LNCaP clone FGC (cell line): ENCODE measurements around the gene DLG1.

Experiments
- DNase-seq: peaks from one replicate; pipeline ENCODE4 v3.0.0-alpha.2; 2011; ENCODE audit warnings: low read depth
- H3K4me3 ChIP-seq: 2 replicates; pipeline ENCODE4 v1.5.1; 2011; ENCODE audit warnings: mild to moderate bottlenecking, low read depth, low read length, control low read depth
- CTCF ChIP-seq: IDR thresholded peaks from 2 replicates; pipeline ENCODE4 v1.5.1; 2012; ENCODE audit warnings: mild to moderate bottlenecking; ENCODE audit not compliant: control insufficient read depth, insufficient read depth; ENCODE audit errors: extremely low read depth

DLG1 gene

GRCh38 chr3:197006446-197006845, 292.0 kb downstream of the DLG1 start:
- TF ChIP-seq CTCF: no peak
- DNase-seq: no peak
- H3K4me3 ChIP-seq: no peak overlapping the region

GRCh38 chr3:197003461-197004385, 294.7 kb downstream of the DLG1 start:
- H3K4me3 ChIP-seq: peak overlapping the region; percentile 62
- TF ChIP-seq CTCF: no peak
- DNase-seq: no peak

- peak; percentile 93 for TF ChIP-seq CTCF
- DNase-seq: peak; percentile 33
- H3K4me3 ChIP-seq: peak overlapping the region; percentile 62
These were observed 295.5 kb downstream of the DLG1 start for GRCh38 chr3:197002701-197003454.

DNA sequence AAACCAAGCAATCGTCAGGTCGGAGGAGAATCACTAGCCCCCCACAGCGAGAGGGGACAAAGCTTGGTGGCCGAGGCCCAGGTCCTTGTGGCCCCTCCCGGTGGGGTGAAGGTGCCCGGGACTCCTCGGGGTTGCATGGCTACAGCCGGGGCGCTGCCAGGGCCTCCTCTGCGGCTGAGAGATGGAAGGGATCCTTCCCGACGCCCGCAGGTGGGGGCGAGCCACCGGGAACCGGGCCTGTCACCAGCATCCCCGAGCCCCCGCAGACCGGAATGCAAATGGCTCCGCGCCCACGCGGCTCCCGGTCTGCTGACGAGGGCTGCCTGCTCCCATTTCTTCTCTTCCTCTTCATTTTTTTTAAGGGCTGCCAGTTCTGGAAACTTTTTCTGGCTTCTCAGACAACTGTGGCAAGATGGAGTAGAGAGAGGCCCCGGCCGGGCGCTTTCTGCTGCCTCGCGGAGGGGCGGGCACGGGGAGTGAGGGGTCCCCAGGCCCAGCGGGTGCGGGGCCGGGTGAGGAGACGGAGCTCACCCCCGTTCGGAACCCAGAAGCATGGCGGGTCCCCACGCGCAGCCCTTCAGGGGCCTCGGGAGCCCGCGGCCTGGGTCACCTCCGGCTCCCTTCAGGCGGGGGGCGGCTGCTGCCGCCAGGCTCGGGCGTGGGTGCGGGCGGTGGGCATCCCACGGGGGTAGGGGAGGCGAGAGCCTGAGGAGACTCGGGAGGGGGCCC, 296.3 kb downstream of the DLG1 start:
- DNase-seq: no peak
- peak overlapping the region; percentile 47 for H3K4me3 ChIP-seq
- no peak for TF ChIP-seq CTCF

DNA sequence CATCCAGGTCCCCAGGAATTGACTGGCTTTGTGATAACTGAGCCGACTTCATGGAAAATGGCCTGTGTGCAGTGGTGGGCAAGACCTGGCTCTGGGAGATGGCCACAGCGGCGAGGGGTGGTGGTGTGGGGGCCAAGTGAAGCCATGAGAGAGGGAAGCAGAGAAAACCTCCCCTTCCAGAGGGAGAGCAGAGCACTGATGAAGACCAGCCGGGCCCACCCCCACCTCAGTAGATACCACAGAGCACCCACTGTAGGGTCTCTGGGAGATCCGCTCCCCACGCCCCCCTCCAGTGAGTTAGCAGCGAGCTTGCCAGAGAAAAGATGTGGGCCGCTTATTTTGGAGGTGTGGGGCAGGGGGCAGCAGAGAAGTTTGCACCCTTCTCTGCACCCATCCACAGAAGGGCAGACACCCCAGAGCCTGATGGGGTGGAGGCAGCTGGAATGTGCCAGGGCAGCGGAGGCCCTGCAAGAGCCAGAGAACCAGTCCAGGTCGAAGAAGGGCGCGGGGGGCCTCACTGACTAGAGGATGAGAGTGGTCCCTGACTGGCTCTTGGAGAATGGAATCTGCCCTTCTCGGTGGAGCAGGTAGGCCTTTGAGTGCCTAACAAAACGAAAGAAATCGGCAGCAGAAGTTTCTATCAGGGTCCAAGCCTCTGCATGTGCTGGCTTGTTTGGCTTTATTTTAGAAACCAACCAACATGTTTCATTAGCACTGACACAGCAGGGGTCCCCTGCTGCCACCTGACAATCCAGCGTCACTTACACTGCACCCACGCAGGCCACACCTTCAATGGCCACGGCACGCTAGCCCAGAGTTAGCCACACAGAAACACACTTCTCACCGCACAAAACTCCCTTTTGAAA, 297.1 kb downstream of the DLG1 start:
- TF ChIP-seq CTCF: no peak
- H3K4me3 ChIP-seq: no peak overlapping the region
- no peak for DNase-seq

DNA sequence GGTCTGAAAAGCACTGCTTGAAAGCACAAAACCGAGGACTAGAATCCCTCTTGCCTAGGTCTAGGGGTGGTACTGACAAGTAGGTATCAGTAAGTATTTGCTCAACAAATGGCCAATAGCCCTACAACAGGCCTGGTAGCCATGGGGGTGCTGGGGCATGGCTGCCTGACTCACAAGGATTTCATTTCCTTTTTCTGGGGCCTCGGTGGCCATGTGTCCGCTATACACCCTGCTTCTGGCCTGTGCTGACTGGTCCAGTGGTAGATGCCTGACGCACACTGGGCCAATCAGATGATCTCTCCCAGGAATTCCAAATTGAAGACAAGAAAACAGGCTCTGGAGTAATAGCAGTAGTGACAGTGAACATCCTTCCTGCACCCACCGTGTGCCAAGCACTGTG, 298.2 kb downstream of the DLG1 start:
- no peak for TF ChIP-seq CTCF
- no peak for DNase-seq
- no peak overlapping the region for H3K4me3 ChIP-seq
